Panc1 (cell line): ENCODE data around the gene NIFK. TPM values are rescaled to one million over a fixed set of nuclear protein-coding genes. Genes with fewer than 3 reads are reported as not detected.

Source experiments
- ATAC-seq: fragments of 200-7000 bp; cut with Tn5 transposase; 2 replicates; pipeline ENCODE4 v1.9.1; 2020; ENCODE audit warnings: mild to moderate bottlenecking, moderate library complexity
- BruUV-seq: library from RNA; stranded (reverse); fragments of 400-500 nt; replicated peaks from 2 replicates; lab custom pipeline; 2021; lab: Mats Ljungman, UMichigan
- CTCF ChIA-PET: fragments of 300-600 bp; sonication (Branson Sonifier 250); formaldehyde crosslinking; loops from one replicate; lab custom pipeline; 2022; ENCODE audit warnings: antibody characterized with exemption; lab: Charles Lee
- POLR2A ChIA-PET: fragments of 300-600 bp; sonication (Branson Sonifier 250); formaldehyde crosslinking; loops from one replicate; lab custom pipeline; 2022; ENCODE audit warnings: antibody characterized with exemption; lab: Charles Lee
- DNase-seq: peaks from one replicate; pipeline ENCODE4 v3.0.0-alpha.2; 2010; ENCODE audit warnings: low read depth, low spot score
- H3K27ac ChIP-seq: 2 replicates; pipeline ENCODE4 v1.5.1; 2011; ENCODE audit warnings: mild to moderate bottlenecking, low read length, inconsistent platforms
- H3K27me3 ChIP-seq: fragments of 200-500 bp; sonication (Bioruptor generic); 2 replicates; pipeline ENCODE4 v1.6.0; 2014; ENCODE audit warnings: low read length, inconsistent platforms; ENCODE audit not compliant: control insufficient read depth, insufficient read depth
- H3K36me3 ChIP-seq: fragments of 200-500 bp; sonication (Bioruptor generic); 2 replicates; pipeline ENCODE4 v1.5.1; 2014; ENCODE audit warnings: inconsistent platforms, mild to moderate bottlenecking, low read length, moderate library complexity; ENCODE audit not compliant: control insufficient read depth, insufficient read depth
- H3K4me1 ChIP-seq: 2 replicates; pipeline ENCODE4 v1.5.1; 2011; ENCODE audit warnings: inconsistent platforms, mild to moderate bottlenecking, low read length, moderate library complexity; ENCODE audit not compliant: control insufficient read depth, insufficient read depth
- H3K4me3 ChIP-seq, 2 experiments: 2 replicates each; pipeline ENCODE4 v1.5.1; 2011 to 2012; ENCODE audit warnings: low read depth in 2 of 2, low read length in 2 of 2, mild to moderate bottlenecking in 2 of 2, inconsistent platforms in 1 of 2, moderate library complexity in 1 of 2
- H3K9me3 ChIP-seq: fragments of 200-500 bp; sonication (Bioruptor generic); 2 replicates; pipeline ENCODE4 v1.5.1; 2014; ENCODE audit warnings: low read depth, mild to moderate bottlenecking, inconsistent platforms, low read length, moderate library complexity; ENCODE audit not compliant: control insufficient read depth, insufficient read depth
- CTCF ChIP-seq: fragments of 450-650 bp; IDR thresholded peaks from 2 replicates; pipeline ENCODE4 v1.5.1; 2017; ENCODE audit warnings: mild to moderate bottlenecking
- POLR2AphosphoS5 ChIP-seq: IDR thresholded peaks from 2 replicates; pipeline ENCODE4 v1.6.1; 2012; ENCODE audit warnings: mild to moderate bottlenecking, low read depth, low read length, moderate library complexity
- REST ChIP-seq, 2 experiments: IDR thresholded peaks; 2 replicates each; pipeline ENCODE4 v1.6.1; 2011 to 2012; ENCODE audit warnings: low read depth in 2 of 2, control low read depth in 1 of 2, low read length in 1 of 2, mild to moderate bottlenecking in 1 of 2, moderate library complexity in 1 of 2; ENCODE audit not compliant: insufficient read depth in 1 of 2
- SIN3A ChIP-seq: IDR thresholded peaks from 2 replicates; pipeline ENCODE4 v1.6.1; 2012; ENCODE audit warnings: low read depth, mild to moderate bottlenecking, low read length, moderate library complexity, borderline replicate concordance; ENCODE audit not compliant: insufficient read depth
- TCF7L2 ChIP-seq: IDR thresholded peaks from 2 replicates; pipeline ENCODE4 v1.6.1; 2011; ENCODE audit warnings: mild to moderate bottlenecking, low read depth, low read length, inconsistent platforms
- in situ Hi-C: cut with HindIII; loops from 2 replicates; pipeline ENCODE4 v1.10.0; 2016; ENCODE audit warnings: low sequenced_read_pairs, low pct_unique_long_range_greater_than_20kb
- intact Hi-C: fragments of 100-400 bp; cut with micrococcal nuclease; formaldehyde crosslinking; loops from one replicate; pipeline ENCODE4 v1.10.0; 2022; ENCODE audit not compliant: unreplicated experiment
- total RNA-seq: library from RNA; stranded (reverse); gene quantifications from one replicate; pipeline ENCODE4 v1.2.1, GENCODE V29; 2021; ENCODE audit not compliant: unreplicated experiment

The NIFK gene
- total RNA-seq, 1 experiment from 2014 or later: 84.5 TPM

GRCh38 chr2:121688820-121689219, 47.9 kb downstream of the NIFK start:
- no peak overlapping the region for H3K27ac ChIP-seq
- no peak overlapping the region for H3K4me3 ChIP-seq
- H3K36me3 ChIP-seq: no peaks in the 10 kb centered on the region
- no peak for TF ChIP-seq TCF7L2
- no peak for TF ChIP-seq REST (IDR thresholded peaks at IDR 0.05; ENCODE audit: insufficient read depth in 1 of 2, low read depth in 2 of 2, low read length in 1 of 2)
- TF ChIP-seq SIN3A: no peak
- BruUV-seq: no TSS peak
- intact Hi-C loops (no loop called here), in situ Hi-C loops (no loop called here)
- H3K9me3 ChIP-seq: no peaks in the 10 kb centered on the region
- ATAC-seq (no peak), DNase-seq (no peak)
- H3K4me1 ChIP-seq: no peaks in the 10 kb centered on the region; the same call in 1 of the 2 replicates
- ChIA-PET CTCF (no interaction called here), POLR2A (no interaction called here)
- H3K27me3 ChIP-seq: no peaks in the 10 kb centered on the region

- H3K4me1 ChIP-seq: no peaks in the 10 kb centered on the region; the same call in 1 of the 2 replicates
- ATAC-seq (no peak), DNase-seq (no peak)
- BruUV-seq: no TSS peak
- POLR2A ChIA-PET: no interaction called here
- H3K9me3 ChIP-seq: peaks cover 12% of the 10 kb centered on the region
- intact Hi-C loops (no loop called here), in situ Hi-C loops (no loop called here)
- no peak overlapping the region for H3K27ac ChIP-seq
- H3K27me3 ChIP-seq: no peaks in the 10 kb centered on the region
- CTCF ChIA-PET: no interaction called here
- TF ChIP-seq POLR2AphosphoS5: no peak
- TF ChIP-seq REST (IDR thresholded peaks at IDR 0.05; ENCODE audit: insufficient read depth in 1 of 2, low read depth in 2 of 2, low read length in 1 of 2): no peak
- no peak for TF ChIP-seq CTCF
- TF ChIP-seq SIN3A: no peak
- TF ChIP-seq TCF7L2: no peak
- no peak overlapping the region for H3K4me3 ChIP-seq
- no peaks in the 10 kb centered on the region for H3K36me3 ChIP-seq
Measured at GRCh38 chr2:121686902-121687301, 49.8 kb downstream of the NIFK start.
